SH-SY5Y (cell line): ENCODE measurements around the gene WHRN.

Experiments
- GATA2 ChIP-seq: IDR thresholded peaks from 2 replicates; pipeline ENCODE4 v1.6.1; 2011; ENCODE audit warnings: mild to moderate bottlenecking, low read depth, low read length
- GATA3 ChIP-seq: IDR thresholded peaks from 2 replicates; pipeline ENCODE4 v1.6.1; 2011; ENCODE audit warnings: low read depth, mild to moderate bottlenecking, low read length, moderate library complexity

- TF ChIP-seq GATA3, result no peak
- TF ChIP-seq GATA2, result no peak
Observed at GRCh38 chr9:114477642-114478041, 27.6 kb downstream of the WHRN start.
